AG04450 (cell line): Measurements from ENCODE around the gene CHTF18. TPM values are rescaled to one million over a fixed set of nuclear protein-coding genes. Genes with fewer than 3 reads are reported as not detected.

Source experiments
- CTCF ChIA-PET: fragments of 300-600, 350-600 bp; formaldehyde crosslinking; extraction: SDS; loops from one replicate; lab custom pipeline; 2022; ENCODE audit warnings: antibody characterized with exemption, inconsistent platforms; lab: Charles Lee
- POLR2A ChIA-PET: fragments of 350-600 bp; formaldehyde crosslinking; extraction: SDS; loops from one replicate; lab custom pipeline; 2021; ENCODE audit warnings: antibody characterized with exemption, inconsistent platforms; lab: Yijun Ruan, JAX
- DNase-seq: peaks from one replicate; pipeline ENCODE4 v3.0.0-alpha.2; 2011; ENCODE audit warnings: low read depth, low spot score
- H3K27ac ChIP-seq: one replicate; pipeline ENCODE4 v1.5.1; 2012; ENCODE audit warnings: low read depth, low read length, control low read depth
- H3K27me3 ChIP-seq: one replicate; pipeline ENCODE4 v1.6.0; 2012; ENCODE audit warnings: low read length; ENCODE audit not compliant: control insufficient read depth, insufficient read depth
- H3K4me3 ChIP-seq: 2 replicates; pipeline ENCODE4 v1.5.1; 2011; ENCODE audit warnings: mild to moderate bottlenecking, low read depth, low read length, control low read depth
- H3K9me3 ChIP-seq: 2 replicates; pipeline ENCODE4 v1.5.1; 2012; ENCODE audit warnings: low read length; ENCODE audit not compliant: control insufficient read depth, insufficient read depth
- polyA plus RNA-seq: library from polyadenylated mRNA; depleted of rRNA; stranded (reverse); fragments of >200 nt; gene quantifications from 2 replicates; pipeline ENCODE4 v1.2.3, GENCODE V29; 2011
- TF ChIP-seq, protein P1 (sequence below): IDR thresholded peaks from 2 replicates; pipeline ENCODE4 v1.5.1; 2011; ENCODE audit warnings: low read depth, low read length, control low read depth, inconsistent platforms

Gene CHTF18
- polyA plus RNA-seq, 1 experiment: 1.1 TPM

DNA sequence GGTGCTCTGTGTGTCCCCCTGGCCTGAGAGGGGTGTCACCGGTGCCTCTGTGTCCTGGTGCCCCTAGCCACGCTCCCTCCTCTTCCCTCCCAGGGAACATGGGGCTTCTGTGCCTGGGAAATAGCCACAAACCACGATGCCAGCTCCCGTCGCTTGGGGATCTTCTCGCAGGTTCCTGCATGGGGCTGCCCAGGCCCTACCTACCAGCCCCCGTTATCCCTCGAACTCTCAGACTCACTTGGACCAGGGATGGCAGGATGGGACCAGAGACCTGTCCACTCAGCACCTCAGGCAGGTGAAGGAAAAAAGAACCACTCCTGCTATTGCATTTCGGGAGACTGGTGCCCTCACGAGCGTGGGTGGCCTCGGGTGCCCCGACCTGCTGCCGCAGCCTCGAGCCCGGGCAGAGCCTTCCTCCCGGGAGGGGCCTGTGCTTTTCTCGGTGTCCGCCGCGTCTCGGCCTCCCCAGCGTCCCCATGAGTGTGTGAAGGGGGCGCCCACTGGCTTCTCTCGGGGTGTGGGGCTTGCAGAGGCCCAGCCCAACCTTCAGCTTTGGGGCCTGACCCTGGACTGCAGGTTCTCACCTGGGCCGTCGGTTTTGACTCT is 53.1 kb downstream of the CHTF18 start:
- POLR2A ChIA-PET: no interaction called here
- Histone ChIP-seq H3K27ac (no peak overlapping the region), H3K9me3 (peaks cover 85% of the 10 kb centered on the region), H3K27me3 (no peaks in the 10 kb centered on the region), H3K4me3 (no peak overlapping the region)
- TF ChIP-seq, protein P1, sequence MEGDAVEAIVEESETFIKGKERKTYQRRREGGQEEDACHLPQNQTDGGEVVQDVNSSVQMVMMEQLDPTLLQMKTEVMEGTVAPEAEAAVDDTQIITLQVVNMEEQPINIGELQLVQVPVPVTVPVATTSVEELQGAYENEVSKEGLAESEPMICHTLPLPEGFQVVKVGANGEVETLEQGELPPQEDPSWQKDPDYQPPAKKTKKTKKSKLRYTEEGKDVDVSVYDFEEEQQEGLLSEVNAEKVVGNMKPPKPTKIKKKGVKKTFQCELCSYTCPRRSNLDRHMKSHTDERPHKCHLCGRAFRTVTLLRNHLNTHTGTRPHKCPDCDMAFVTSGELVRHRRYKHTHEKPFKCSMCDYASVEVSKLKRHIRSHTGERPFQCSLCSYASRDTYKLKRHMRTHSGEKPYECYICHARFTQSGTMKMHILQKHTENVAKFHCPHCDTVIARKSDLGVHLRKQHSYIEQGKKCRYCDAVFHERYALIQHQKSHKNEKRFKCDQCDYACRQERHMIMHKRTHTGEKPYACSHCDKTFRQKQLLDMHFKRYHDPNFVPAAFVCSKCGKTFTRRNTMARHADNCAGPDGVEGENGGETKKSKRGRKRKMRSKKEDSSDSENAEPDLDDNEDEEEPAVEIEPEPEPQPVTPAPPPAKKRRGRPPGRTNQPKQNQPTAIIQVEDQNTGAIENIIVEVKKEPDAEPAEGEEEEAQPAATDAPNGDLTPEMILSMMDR: no peak
- no peak for DNase-seq
- CTCF ChIA-PET: no interaction called here

DNA sequence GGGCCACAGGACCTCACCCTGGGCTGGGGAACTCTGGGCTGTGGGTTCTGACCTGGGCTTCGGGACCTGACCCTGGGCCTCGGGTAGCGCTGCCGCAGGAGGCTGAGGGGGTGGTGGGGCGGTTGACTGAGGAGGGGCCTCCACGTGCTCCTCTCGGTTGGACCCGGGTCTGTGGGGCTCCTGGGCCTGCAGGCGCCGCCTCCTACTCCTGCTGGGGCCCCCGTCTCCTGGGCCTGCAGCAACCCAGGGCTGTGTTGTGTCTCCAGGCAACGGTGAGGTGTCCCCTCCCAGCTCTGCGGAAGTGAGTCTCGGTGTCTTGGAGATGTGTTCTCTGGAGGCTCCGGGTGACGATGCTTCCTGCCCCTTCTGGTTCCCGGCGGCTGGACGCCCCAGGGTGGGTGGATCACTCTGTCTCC is 53.6 kb downstream of the CHTF18 start:
- Histone ChIP-seq H3K4me3 (no peak overlapping the region), H3K27ac (no peak overlapping the region), H3K27me3 (no peaks in the 10 kb centered on the region), H3K9me3 (peaks cover 81% of the 10 kb centered on the region)
- ChIA-PET CTCF (no interaction called here), POLR2A (no interaction called here)
- TF ChIP-seq, protein P1: no peak
- no peak for DNase-seq

GRCh38 chr16:842711-843560 is 54.5 kb downstream of the CHTF18 start:
- Histone ChIP-seq H3K27me3 (no peaks in the 10 kb centered on the region), H3K4me3 (no peak overlapping the region), H3K27ac (no peak overlapping the region), H3K9me3 (peaks cover 86% of the 10 kb centered on the region)
- CTCF ChIA-PET: no interaction called here
- POLR2A ChIA-PET: no interaction called here
- no peak for DNase-seq
- TF ChIP-seq, protein P1: no peak

DNA sequence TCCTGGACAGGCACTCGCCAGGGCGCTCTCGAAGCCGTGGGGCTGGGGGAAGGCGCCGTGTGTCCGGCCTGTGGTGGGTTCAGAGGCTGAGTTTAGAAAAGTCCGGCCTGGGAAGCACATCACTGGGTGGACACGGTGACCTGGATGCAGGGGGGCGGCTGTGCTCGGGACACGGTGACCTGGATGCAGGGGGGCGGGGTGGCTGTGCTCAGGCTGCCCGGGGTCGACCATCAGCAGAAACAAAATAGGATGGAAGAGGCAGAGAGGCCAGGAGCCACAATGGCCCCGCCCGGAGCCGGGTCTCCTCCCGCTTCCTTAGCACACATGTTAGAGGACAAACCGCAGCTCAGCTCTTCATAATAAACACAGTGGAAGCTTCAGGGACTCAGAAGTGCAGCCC is 55.4 kb downstream of the CHTF18 start:
- DNase-seq: no peak
- POLR2A ChIA-PET: no interaction called here
- no peak overlapping the region for H3K4me3 ChIP-seq
- CTCF ChIA-PET: no interaction called here
- TF ChIP-seq, protein P1: no peak
- H3K27ac ChIP-seq: no peak overlapping the region
- peaks cover 93% of the 10 kb centered on the region for H3K9me3 ChIP-seq
- H3K27me3 ChIP-seq: no peaks in the 10 kb centered on the region
